Activated CD4-positive, alpha-beta T cell treated with anti-CD3 and anti-CD28 coated beads, Interleukin-10, Interleukin-2, amounts not matched to agents 100 ng/mL and 50 ng/mL, durations not matched to agents 16 hours and 8 hours (primary cell): ENCODE data around the gene GRK2.
A peak's percentile ranks its signal among the peaks of the same experiment; 100 is the strongest.

Experiments
- DNase-seq: peaks from one replicate; pipeline ENCODE4 v3.0.0-alpha.2; 2020

Gene GRK2

DNA sequence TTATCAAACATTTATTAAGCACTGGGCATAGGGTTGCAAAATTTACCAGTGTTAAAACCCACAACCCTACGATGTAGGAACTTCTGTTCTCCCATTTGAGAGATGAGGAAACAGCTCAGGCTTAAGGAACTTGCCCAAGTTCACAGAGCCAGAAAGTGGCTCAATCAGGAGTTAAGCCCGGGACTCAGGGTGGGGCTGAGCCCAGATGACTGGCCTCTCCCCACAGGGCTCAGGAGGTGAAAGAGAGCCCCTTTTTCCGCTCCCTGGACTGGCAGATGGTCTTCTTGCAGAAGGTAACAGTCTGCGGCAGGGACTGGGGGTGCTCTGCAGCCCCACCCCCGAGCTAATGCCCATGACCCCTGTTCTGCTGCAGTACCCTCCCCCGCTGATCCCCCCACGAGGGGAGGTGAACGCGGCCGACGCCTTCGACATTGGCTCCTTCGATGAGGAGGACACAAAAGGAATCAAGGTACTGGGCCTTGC lies 17.2 kb downstream of the GRK2 start:
- DNase-seq: no peak

DNA sequence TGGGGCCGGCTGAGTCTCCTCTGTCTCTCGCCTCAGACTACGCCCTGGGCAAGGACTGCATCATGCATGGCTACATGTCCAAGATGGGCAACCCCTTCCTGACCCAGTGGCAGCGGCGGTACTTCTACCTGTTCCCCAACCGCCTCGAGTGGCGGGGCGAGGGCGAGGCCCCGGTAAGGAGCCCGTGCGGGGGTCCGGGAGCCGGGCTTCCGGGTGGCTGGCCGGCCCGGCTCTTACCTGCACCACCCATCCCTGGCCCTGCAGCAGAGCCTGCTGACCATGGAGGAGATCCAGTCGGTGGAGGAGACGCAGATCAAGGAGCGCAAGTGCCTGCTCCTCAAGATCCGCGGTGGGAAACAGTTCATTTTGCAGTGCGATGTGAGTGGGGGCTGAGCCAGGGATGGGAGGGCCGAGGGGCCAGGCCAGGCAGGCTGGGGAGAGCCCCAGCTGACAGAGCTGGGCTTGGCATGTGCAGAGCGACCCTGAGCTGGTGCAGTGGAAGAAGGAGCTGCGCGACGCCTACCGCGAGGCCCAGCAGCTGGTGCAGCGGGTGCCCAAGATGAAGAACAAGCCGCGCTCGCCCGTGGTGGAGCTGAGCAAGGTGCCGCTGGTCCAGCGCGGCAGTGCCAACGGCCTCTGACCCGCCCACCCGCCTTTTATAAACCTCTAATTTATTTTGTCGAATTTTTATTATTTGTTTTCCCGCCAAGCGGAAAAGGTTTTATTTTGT lies 18.7 kb downstream of the GRK2 start:
- DNase-seq: no peak

DNA sequence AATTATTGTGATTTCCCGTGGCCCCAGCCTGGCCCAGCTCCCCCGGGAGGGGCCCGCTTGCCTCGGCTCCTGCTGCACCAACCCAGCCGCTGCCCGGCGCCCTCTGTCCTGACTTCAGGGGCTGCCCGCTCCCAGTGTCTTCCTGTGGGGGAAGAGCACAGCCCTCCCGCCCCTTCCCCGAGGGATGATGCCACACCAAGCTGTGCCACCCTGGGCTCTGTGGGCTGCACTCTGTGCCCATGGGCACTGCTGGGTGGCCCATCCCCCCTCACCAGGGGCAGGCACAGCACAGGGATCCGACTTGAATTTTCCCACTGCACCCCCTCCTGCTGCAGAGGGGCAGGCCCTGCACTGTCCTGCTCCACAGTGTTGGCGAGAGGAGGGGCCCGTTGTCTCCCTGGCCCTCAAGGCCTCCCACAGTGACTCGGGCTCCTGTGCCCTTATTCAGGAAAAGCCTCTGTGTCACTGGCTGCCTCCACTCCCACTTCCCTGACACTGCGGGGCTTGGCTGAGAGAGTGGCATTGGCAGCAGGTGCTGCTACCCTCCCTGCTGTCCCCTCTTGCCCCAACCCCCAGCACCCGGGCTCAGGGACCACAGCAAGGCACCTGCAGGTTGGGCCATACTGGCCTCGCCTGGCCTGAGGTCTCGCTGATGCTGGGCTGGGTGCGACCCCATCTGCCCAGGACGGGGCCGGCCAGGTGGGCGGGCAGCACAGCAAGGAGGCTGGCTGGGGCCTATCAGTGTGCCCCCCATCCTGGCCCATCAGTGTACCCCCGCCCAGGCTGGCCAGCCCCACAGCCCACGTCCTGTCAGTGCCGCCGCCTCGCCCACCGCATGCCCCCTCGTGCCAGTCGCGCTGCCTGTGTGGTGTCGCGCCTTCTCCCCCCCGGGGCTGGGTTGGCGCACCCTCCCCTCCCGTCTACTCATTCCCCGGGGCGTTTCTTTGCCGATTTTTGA lies 19.5 kb downstream of the GRK2 start:
- no peak for DNase-seq

GRCh38 chr11:67286621-67287333 lies 20.5 kb downstream of the GRK2 start:
- DNase-seq: peak; percentile 36

- peak; percentile 70 for DNase-seq
Observed at GRCh38 chr11:67287355-67288197, 21.3 kb downstream of the GRK2 start.

GRCh38 chr11:67288198-67288451 lies 21.9 kb downstream of the GRK2 start:
- no peak for DNase-seq

DNA sequence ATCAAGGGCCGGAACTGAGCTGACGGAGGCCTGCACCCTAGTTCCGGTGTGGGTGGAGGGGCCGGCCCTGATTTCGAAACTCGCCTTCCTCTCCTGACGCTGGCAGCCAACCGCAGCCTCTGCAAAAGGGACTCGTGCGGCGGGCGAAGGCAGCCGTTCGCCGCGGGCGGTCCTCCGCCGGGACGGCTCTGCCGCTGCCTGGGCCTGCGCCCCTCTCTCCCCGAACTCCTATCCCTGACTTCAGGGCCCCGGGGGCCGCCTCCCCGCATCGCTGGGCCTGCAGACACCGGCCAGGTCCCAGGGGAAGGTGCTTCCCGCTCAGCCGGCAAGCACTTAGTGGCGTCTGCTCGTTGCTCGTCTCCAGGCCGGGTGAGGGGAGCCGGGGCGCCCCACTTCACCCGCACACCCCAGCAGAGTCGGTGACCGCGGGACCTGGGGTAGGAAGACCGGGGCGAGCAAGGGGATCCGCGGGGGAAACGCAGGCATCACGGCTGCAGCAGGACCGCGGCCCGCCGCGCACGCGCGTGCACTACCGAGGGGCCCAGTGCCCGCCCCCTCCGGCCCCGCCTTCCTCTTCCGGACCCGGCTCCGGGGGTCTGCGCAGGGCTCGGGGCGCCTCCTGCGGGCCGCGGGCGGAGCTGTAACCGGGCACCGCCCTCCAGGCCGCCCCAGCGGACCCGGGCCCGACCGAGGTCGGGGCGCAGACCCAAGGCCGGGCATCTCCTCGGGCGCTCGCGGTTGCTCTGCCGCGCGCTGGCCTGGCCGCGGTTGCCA lies 22.4 kb downstream of the GRK2 start:
- DNase-seq: peak; percentile 95

- no peak for DNase-seq
Observed at GRCh38 chr11:67289226-67289650, 23.0 kb downstream of the GRK2 start, which contains the start of gene ANKRD13D. ANKRD13D (plus strand) TSS chr11:67289303; CDS start chr11:67289461, 158 bp downstream.

DNA sequence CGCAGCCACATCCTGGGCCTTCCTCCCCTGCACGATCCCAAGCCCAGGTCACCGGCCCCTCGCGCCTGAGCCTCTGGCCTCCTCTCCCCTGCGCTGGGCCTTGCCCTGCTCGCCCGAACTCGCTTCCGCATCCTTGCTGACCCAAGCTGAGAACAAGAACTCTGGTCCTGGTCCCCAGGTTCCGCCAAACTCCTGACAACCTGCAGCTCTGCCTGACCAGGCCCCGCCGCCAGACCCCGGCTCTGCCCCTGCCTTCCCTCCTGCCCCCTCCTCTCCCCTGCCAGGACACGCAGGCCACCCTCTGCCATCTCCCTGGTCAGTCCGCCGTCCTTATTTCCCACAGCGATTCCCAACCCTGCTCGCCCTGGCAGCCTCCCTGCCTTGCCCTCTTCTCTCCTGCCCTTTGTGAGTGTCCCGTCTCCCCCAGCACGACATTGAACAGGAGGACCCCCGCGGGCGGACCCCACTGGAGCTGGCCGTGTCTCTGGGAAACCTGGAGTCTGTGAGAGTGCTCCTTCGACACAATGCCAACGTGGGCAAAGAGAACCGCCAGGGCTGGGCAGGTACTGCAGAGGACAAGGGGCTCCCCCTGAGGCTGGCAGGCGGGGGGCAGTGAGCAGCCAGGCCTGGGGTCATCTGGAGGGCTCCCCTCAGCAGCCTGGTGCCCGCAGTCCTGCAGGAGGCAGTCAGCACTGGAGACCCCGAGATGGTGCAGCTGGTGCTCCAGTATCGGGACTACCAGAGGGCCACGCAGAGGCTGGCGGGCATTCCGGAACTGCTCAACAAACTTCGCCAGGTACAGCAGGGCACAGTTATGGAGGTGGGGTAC lies 23.6 kb downstream of the GRK2 start:
- no peak for DNase-seq

DNA sequence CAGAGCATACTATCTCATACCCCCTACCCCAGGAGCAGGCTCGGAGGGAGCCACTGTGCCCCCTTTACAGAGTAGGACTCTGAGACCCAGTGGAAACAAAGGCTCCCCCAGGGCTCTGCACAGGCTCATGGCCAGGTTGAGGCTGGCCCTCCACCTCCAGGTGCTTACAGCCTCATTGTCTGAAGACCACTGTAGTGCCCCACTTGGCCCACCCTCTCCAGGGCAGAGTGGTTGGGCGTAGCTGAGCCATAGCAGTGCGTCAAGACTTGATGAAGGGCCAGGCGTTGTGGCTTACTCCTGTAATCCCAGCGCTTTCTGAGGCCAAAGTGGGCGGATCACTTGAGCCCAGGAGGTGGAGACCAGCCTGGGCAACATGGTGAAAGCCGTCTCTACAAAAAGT lies 24.5 kb downstream of the GRK2 start:
- no peak for DNase-seq

- no peak for DNase-seq
Observed at GRCh38 chr11:67291481-67292381, 25.5 kb downstream of the GRK2 start.

- DNase-seq: no peak
Observed at GRCh38 chr11:67292671-67293070, 26.4 kb downstream of the GRK2 start.

GRCh38 chr11:67293090-67293489 lies 26.8 kb downstream of the GRK2 start:
- DNase-seq: peak; percentile 30

GRCh38 chr11:67295846-67296245 lies 29.6 kb downstream of the GRK2 start:
- no peak for DNase-seq

DNA sequence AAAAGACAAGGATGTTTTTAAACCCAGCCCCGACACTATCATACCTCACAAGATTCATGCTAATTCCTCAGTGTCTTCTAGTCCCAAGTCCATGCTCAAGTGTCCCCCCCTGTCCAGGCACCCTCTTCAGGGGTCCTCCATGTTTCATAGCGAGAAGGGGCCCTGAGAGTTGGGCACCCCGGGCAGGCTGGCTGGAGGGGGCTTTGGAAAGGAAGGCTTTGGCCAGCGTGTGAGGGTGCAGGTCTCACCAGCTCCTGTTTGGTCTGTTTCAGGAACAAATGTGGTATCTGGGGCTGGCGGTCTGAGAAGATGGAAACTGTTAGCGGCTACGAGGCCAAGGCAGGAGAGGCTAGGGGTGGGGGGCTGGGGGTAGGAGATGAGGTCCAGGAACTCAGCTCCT lies 32.5 kb downstream of the GRK2 start:
- DNase-seq: no peak

DNA sequence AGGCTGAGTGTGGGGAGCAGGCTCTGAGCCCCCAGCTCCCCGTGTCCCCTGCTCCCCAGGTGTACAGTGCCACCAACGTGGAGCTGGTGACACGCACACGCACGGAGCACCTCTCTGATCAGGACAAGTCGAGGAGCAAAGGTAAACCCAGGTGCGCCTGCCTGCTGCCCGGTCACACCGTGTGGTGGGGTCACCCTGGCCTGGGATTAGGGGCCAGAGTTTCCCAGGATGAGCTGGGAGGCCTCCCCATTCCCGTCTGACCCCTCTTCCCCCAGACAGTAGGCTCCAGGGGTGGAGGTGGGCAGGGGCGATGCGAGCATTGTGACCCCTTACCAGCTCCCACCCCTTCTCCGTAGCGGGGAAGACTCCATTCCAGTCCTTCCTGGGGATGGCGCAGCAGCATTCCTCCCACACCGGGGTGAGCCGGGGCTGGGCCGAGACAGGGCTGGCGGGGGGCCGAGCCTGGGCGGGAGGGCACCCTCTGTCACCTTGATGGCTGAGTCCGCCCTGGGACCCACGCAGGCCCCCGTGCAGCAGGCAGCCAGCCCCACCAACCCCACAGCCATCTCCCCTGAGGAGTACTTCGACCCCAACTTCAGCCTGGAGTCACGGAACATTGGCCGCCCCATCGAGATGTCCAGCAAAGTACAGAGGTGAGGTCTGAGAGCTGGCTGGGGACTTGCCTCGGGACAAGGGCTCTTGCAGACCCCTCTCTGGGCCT lies 33.4 kb downstream of the GRK2 start:
- DNase-seq: no peak

DNA sequence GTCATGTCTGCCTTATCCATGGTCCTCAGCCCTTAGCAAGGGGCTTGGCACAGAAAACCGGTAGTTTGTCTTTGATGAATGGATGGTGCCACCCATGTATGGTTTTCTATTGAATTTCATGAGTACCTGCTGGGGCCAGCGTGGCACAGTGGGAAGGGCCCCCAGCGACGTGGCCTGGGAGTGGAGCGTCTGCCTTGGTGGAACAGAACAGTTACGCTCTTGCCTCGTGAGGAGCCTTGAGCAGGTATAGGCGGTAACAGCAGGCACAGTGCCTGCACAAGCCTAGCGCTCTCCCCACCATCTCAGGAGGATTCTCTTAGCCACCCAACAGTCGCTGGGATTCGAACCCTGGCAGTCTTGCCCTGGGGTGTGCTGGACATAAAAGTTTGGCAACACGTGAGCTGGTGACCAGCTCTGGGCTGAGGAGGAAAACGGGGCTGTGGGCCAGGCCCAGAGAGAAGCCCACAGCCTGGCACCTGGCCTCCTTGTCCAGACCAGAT lies 34.0 kb downstream of the GRK2 start:
- DNase-seq: no peak

- no peak for DNase-seq
Observed at GRCh38 chr11:67300756-67301312, 34.6 kb downstream of the GRK2 start.
